Cortex of kidney (tissue), 1 donor: ENCODE results near the gene ARID3C.

ENCODE experiments used
- DNase-seq: peaks from one replicate; lab custom pipeline; 2025; lab: John Stamatoyannopoulos, UW

The ARID3C gene

DNA sequence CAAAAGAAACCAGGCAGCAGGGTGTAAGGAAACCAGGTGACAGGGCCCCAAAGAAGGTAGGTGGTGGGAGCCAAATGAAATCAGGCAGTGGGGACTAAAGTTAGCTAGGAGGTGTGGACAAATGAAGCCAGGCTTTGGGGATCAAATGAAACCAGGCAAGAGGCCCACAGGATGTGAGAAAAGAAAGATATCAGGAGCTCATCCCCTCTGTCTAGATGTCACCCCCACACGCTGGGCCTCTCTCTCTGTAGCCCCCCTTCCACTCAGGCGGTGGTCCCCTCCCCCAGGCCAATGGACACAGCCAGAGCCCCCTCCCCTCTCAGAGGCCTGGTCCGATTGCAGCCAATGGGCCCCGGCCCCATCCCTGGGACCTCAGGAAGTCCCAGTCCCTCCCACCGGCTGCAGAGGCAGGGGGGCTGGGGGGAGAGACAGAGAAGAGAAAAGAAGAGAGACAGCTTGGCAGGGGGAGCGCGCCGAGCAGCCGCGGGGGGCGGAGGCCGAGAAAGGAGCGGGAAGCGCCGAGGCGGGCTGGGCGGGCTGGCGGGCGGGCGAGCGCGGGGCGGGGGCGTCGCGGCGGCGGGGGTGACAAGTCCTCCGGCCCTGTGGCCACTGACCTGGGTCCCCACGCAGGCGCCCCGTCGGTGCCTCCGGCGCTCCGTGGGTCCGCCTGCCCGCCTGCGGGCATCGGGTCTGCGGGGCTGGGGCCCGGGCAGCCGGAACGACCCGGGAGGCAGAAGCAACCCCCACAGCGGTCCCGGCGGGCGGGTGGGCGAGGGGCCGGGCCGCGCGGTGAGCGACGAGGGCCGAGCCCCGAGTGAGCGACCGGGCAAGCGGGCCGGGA lies 51.2 kb downstream of the ARID3C start:
- DNase-seq = no peak

DNA sequence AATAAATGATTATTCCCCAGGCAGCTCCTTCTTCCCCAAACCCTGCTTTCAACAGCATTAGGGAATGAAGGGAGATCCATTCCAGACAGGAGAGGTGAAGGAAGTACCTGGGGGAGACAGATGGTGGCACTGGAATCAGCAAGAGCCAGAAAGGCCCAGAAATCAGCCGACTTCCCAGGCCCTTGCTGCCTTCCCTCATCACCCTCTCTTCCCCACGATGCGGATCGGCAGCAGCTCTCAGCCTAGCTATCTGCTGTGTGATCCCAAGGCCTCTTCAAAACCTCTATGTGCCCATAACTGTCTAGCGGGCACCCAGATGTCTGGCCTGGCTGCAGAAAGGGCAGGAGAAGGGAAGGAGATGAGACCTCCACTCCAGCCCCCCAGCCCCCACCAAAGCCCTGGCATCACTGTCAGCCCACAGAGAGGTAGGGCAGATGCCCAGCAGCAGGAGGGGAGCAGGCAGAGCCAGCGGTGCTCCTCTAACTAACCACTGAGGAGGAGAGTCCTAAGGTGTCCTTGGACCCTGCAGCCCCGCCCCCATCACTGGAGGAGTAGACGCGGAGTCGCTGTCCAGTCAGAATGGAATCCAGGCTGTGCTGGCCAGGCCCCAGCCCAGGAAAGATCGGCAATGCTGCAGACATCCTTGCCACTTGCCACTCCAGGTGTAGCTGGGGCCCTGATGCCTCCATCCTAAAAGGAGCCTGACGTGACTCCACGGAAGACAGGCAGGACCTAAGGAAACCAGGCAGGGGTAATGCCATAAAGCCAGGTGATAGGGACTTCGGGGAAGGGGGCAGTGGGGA lies 52.1 kb downstream of the ARID3C start:
- DNase-seq = no peak

DNA sequence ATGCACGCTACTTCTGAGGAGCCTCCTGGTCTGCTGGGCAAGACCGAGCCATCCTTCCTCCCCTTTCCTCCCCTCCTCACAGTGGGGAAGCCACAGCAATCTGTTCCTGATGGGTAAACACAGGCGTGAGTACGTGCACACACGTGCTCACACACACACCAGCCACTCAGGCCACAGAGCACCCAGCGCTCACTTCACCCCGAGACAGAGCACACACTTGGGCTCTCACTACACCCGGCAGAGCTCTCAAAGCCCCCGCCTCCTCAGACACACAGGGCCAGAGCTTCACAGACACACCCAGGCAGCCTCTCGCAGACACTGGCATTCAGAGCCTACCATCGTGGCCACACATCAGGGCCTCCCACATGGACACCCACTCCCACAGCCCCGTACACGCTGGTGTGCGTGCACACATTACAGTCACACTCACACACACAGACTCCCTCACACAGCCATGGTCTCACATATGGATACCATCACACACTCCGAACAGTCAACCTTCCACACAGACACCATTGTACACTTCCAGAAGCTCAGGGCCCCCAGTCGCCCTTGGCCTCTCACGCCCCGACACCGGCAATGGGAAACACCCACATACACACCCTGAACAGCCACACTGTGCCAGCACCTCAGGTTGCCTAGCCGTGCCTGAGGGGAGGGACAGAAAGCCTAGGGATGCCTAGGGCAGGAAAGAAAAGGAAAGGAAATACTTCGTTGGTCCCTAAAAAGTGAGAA lies 52.8 kb downstream of the ARID3C start:
- DNase-seq = no peak

DNA sequence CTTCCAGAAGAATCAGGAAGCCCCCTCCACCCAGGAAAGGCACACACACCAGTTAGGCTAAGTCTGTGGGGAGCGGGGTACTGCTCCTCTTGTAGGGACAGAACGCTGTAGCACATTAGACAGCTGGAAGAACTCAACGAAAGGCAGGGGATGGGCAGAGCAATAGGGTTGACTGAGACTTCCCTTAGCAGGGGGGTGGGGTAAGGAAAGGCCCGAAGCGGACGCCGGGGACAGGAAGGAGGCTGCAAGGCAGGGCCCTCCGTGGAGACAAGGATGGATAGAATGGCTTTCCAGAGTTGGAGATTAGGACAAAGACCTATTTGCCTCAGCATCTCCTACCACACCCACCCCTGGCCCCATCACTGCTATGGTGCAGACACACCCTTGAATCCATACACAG lies 53.6 kb downstream of the ARID3C start:
- DNase-seq = no peak

DNA sequence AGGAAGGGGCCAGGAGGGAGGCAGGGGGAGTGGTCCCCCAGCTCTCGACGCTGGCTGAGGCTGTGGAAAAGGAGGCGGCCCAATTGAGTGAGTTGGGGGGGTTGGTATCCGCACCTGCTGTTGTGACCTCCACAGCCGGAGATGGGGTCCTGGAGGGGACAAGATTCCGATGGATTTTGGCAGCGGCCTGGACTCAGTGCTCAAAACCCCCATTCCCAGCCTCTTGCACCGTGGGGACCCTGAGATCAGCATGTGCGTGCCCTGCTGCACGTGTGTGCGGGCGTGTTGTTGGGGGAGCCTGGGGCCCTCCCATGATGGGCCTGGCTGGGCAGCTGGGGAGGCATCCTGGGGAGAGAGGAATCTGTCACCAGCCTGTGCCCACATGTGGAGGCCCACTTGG lies 54.3 kb downstream of the ARID3C start:
- DNase-seq = no peak

DNA sequence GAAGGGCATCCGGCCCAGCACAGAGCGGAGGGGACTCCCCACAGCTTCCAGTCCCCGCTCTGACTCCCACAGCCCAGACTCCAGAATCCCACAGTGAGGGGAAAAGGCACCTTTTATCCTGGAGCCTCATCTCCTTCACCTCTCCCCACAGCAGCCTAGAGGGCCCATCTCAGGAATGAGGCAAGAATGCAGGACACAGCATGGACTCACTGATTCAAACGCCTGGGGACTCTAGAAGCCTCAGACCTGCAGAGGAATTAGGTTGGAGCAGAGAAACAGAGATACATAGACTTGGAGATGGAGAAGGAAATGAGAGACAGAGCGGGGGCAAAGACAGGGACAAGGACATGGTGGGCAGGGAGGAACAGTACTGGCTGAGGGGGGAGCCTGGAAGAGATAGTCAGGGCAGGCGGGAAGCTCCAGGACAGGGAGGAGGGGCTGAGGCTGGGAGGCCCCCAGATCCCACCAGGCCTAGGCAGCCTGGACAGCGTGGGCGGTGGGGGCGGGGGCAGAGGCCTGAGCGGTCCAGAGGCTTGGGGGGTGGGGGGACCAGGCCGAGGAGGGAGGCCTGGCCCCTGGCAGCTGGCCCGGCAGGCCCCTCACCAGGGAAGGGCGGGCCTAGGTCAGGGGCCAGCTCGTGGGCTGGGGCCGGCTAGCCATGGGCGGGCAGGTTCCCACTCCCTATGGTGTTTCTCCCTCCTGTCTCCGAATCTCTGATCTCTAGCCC lies 55.1 kb downstream of the ARID3C start:
- no peak for DNase-seq

DNA sequence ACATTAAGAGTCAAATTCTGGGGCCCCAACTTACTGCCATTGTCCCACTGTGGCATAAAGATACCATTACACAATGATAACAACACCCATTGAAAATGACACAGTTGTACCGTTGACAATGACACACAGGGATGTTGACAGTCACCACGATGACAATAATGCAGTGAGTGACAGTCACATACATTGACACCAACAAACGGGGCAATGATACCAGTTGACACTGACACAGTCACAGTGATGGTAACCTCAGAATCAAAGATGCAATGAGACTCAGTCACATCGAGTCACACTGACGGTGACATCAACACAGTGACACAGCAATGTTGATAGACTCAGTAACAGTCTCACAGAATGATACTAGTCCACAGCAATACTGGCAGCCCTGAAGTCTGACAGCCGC lies 56.2 kb downstream of the ARID3C start:
- DNase-seq = no peak

DNA sequence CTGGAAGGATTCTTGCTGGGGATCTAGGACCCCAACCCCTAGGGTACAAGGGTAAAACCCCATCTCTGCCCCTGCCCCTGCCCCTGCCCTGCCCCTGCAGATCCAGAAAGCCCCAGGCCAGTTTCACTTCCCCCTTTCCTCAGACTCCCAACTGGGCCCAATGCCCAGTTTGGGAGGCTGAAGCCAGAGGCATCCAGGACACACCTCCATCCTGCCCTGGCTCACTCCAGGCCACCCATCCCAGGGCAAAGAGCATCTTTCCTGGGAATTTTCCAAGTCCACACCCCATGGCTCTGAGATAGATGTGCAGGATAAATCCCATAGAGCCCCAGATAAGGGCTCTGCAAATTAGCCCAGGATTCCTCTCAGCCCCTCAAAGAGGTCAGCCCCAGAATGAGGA lies 56.8 kb downstream of the ARID3C start:
- DNase-seq = no peak

DNA sequence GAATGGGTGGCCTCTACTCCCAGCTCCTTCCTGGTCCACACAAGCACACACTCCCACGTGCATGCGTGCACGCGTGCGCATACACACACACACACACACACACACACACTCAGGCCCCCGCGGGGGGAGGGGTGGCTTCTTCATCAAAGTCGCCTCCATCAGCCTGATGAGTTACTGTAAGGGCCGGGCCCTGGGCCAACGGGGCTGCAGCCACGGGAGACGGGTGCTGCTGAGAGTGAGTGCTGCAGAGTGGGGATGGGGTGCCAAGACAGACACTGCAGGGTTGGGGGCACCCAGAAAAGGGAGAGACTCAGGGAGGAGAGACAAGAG lies 57.4 kb downstream of the ARID3C start:
- no peak for DNase-seq
